ENCODE data around the gene TOMM40.
"Not testable (repeated sequence)": the region's sequence is repeated elsewhere in the genome, so short reads cannot be mapped to it uniquely, and the experiment has no call there.

Gene TOMM40

DNA sequence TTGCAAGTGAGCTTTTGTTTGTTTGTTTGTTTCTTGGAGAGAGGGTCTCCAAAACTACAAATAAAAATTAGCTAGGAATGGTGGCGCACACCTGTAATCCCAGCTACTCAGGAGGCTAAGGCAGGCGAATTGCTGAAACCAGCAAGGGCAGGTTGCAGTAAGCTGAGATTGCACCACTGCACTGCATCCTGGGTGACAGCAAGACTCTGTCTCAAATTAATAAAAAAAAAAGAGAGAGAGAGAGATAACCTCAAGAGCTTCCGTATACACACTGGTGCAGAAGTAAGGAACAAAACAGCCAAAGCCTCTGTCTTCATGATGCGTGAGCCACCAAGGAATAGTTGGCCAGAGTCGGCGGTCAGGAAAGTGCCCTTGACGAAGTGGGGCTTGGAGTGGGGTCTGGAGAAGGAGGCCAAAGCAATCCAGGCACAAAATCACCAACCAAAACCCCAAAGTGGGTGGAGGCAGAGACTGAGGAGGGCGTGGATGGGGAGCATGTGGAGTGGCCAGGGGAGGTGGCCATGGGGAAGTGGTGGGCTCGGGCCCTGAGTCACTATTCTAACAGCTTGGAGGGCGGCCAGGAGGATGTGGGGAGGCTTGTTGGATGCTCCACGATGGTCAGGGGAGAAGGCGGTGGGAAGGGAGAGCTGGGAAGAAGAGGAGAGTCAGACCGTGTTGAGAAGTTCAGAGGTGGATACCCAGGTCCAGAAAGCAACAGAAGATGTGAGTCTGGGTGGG is 21.2 kb upstream of the TOMM40 start:
- H3K4me3 ChIP-seq (ENCODE audit: low read depth, low read length): no peak overlapping the region
- DNase-seq (ENCODE audit: low read depth): peak; percentile 25

DNA sequence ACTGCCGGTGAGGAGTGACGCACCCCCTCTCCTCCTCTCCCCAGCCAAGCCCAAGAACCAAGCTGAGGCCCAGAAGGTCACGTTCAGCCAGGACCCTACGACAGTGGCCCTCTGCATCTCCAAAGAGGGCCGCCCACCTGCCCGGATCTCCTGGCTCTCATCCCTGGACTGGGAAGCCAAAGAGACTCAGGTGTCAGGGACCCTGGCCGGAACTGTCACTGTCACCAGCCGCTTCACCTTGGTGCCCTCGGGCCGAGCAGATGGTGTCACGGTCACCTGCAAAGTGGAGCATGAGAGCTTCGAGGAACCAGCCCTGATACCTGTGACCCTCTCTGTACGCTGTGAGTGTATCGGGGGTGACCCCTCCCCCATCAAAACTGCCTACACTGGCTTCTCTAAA is 19.2 kb upstream of the TOMM40 start:
- no peak overlapping the region for H3K4me3 ChIP-seq (ENCODE audit: low read depth, low read length)
- no peak for DNase-seq (ENCODE audit: low read depth)

DNA sequence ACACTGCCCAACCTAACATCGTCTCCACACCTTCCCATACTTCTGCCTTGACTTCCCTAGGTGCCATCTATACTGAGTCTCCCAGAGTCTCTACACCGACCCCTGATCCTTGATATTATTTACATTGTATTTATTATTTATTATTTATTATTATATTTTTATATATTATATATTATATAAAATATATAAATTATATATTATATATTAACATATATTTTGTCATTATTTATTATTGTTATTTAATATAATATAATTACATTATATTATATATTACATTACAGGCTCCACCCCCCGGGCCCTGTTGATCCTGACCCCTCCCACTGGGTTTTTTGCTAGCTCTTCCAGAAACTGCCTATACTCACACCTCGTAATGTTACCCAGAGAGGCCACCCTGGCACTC is 18.4 kb upstream of the TOMM40 start:
- DNase-seq (ENCODE audit: low read depth): no peak
- H3K4me3 ChIP-seq (ENCODE audit: low read depth, low read length): no peak overlapping the region

DNA sequence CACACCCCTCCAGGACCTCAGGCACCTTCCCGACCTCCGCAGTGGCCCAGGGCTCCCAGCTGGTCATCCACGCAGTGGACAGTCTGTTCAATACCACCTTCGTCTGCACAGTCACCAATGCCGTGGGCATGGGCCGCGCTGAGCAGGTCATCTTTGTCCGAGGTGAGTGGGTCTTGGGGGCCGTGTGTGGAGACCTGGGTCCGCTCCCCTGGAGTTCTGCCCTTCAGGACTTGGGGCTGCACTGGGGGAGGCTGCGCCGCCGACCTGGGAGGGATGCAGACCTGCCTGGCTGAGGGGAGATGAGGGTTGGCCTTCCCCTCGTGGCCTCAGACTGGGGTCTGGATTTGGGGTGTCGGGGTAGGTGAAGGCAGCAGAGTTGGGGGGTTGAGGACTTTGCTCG is 16.7 kb upstream of the TOMM40 start:
- H3K4me3 ChIP-seq (ENCODE audit: low read depth, low read length): no peak overlapping the region
- no peak for DNase-seq (ENCODE audit: low read depth)

DNA sequence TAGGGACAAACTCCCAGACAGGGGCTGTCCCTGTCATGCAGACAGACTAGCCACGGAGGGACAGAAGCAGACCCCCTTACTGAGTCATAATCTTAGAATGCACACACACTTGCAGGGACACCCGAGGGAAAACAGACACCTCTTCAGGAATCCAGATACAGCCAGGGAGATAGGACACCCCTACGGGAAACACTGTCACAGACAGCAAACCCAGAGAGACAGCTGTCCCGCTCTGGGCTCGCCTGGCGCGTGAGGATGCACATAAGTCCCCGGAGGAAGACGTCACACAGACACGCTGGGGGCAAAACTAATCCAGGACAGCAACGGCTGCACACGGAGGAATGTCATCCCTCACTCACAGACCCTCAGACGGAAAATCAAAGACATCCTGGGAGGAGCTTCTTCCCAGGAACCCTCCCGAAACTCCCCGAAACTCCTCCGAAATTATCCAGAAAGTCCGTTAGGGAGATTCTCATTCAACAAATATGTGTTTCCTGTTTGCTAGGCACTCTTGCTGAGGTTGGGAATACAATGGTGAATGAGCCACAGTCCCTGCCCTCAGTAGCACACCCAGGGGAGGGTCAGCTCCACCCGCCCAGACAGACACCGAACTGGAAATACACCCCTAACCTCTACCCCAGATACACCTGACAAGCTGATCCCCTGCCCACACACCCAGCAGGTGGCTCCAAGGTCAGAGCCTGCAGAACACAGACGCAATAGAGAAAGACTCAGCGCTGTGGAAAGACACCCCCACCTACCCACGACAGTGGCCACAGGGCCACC is 15.2 kb upstream of the TOMM40 start:
- no peak overlapping the region for H3K4me3 ChIP-seq (ENCODE audit: low read depth, low read length)
- DNase-seq (ENCODE audit: low read depth): no peak

DNA sequence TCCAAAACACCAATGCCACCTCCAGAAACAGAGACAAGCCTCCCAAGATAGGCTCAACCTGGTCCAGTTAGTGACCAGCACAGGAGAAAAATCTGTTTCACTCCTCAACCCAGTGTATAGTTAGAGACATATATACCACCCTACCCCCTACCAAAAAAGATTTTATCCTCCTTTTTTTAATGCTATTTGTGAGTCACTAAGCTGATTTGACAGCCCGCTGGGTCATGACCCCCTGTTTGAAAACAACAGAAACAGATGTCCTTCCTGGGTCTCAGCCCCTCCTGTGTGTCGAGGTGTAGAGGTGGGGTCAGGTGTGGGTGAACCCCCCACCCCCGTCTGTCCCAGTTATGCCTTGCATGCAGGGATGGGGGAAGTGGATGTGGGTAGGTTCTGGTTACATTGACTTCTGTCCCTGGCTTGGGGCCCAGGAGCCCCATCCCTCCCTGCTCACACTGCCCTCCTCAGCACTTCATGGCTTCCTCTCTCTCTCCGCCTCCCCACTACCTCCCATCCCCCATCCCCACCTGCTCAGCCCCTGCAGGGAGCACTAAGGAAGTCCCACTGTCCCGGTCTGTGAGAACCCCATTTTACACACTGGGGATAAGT is 14.0 kb upstream of the TOMM40 start:
- DNase-seq (ENCODE audit: low read depth): no peak
- H3K4me3 ChIP-seq (ENCODE audit: low read depth, low read length): no peak overlapping the region

DNA sequence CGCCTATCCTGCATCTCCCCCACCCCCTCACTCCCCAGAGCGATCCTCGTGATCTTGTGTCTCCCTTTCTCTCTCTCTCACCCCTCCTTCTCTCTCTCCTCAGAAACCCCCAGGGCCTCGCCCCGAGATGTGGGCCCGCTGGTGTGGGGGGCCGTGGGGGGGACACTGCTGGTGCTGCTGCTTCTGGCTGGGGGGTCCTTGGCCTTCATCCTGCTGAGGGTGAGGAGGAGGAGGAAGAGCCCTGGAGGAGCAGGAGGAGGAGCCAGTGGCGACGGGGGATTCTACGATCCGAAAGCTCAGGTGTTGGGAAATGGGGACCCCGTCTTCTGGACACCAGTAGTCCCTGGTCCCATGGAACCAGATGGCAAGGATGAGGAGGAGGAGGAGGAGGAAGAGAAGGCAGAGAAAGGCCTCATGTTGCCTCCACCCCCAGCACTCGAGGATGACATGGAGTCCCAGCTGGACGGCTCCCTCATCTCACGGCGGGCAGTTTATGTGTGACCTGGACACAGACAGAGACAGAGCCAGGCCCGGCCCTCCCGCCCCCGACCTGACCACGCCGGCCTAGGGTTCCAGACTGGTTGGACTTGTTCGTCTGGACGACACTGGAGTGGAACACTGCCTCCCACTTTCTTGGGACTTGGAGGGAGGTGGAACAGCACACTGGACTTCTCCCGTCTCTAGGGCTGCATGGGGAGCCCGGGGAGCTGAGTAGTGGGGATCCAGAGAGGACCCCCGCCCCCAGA is 12.8 kb upstream of the TOMM40 start:
- H3K4me3 ChIP-seq (ENCODE audit: low read depth, low read length): no peak overlapping the region
- no peak for DNase-seq (ENCODE audit: low read depth)

DNA sequence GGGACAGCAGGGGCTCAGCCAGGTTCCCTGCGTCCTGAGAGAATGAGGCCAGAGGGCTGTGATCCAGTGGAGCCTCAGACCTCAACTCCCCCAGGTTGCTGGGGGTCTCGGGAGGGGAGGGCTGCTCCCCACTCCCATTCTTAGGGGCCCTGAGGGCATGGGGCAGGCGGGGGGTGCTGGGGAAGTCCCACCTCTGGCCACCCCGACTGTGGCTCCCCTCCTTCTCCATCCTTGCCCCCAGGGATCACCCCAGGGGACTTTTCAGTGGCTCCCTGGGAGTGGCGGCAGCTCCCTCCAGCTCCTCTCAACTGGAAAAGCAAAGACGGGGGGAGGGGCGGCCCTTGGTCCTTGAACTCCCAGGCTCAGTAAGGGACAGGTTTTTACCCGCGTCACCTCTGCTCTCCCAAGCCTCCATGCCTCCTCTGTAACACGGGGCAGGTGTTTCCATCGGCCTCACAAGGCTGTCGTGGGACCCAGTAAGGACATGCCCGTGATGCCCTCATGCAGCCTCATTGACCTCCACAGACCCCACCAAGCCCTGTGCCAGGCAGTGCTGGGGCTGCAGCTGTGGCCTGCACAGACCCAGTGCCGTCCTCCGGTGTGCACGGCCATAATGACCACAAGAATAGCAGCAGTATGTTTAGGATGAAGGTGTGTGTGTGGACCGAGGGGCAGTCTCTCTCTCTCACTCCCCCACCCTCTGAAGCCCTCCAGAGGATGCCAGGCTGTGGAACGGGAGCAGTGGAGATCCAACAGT is 11.6 kb upstream of the TOMM40 start:
- H3K4me3 ChIP-seq (ENCODE audit: low read depth, low read length): no peak overlapping the region
- DNase-seq (ENCODE audit: low read depth): no peak

DNA sequence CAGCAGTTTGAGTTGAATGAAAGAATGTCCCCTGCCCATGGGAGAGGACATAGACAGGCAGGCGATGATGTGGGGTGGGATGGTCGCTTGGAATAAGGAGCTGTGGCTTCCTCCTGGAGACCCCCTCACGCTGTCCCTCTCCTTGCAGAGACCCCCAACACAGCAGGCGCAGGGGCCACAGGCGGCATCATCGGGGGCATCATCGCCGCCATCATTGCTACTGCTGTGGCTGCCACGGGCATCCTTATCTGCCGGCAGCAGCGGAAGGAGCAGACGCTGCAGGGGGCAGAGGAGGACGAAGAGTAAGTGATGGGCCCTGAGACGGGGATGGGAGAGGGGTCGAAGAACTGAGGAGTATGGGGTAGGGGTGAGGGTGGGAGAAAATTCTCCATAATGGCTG is 9.0 kb upstream of the TOMM40 start:
- no peak for DNase-seq (ENCODE audit: low read depth)
- H3K4me3 ChIP-seq (ENCODE audit: low read depth, low read length): no peak overlapping the region

DNA sequence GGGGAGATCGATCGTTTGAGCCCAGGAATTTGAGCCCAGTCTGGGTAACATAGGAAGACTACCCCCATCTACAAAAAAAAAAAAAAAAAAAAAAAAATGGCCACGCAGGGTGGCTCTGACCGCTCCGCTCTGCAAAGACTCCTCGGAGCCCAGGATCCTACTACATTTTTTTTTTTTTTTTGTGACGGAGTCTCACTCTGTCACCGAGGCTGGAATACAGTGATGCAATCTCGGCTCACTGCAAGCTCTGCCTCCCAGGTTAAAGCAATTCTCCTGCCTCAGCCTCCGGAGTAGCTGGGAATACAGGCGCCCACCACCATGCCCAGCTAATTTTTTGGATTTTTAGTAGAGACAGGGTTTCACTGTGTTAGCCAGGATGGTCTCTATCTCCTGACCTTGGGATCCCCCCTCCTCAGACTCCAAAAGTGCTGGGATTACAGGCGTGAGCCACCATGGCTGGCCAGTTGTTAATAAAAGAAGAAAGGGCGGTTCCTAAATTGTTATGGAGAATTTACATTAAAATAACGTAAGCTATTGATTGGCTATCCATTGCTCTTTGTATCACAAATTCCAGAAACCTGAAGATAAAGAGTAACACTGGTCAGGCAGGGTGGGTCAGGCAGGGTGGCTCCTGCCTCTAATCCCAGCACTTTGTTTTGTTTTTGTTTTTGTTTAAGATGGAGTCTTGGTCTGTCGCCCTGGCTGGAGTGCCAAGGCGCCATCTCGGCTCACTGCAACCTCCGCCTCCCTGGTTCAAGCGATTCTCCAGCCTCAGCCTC is 8.2 kb upstream of the TOMM40 start:
- not testable (repeated sequence) for DNase-seq (ENCODE audit: low read depth); H3K4me3 ChIP-seq (ENCODE audit: low read depth, low read length)

DNA sequence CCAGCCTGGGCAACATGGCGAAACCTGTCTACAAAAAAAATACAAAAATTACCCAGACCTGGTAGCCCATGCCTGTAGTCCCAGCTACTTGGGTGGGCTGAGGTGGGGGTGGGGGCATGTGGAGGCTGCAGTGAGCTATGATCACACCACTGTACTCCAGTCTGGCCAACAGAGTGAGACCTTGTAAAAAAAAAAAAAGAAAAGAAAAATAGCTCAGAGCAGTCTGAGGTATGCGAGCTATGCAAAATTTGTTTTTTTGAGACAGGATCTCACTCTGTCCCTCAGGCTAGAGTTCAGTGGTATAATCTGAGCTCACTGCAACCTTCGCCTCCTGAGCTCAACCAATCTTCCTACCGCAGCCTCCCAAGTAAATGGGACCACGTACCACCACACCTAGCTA is 7.1 kb upstream of the TOMM40 start:
- H3K4me3 ChIP-seq (ENCODE audit: low read depth, low read length): no peak overlapping the region
- no peak for DNase-seq (ENCODE audit: low read depth)

DNA sequence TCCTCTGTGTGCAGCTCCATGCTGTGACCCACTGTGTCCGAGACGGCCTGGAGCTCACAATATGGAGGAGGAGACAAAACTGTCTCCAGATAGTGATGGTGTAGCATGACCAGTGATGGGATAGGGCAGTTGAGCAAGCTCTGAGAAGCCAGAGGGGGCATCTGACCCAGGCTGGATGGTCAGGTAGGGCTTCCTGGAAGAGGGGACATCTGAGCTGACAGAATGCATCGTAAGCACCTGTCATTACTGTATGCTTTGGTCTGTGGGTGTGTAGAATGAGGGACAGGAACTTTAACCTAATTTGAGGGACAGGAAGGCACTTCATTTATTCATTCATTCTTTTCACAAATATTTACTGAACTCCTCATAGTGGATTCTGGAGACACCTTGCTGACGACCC is 6.5 kb upstream of the TOMM40 start:
- no peak overlapping the region for H3K4me3 ChIP-seq (ENCODE audit: low read depth, low read length)
- no peak for DNase-seq (ENCODE audit: low read depth)

DNA sequence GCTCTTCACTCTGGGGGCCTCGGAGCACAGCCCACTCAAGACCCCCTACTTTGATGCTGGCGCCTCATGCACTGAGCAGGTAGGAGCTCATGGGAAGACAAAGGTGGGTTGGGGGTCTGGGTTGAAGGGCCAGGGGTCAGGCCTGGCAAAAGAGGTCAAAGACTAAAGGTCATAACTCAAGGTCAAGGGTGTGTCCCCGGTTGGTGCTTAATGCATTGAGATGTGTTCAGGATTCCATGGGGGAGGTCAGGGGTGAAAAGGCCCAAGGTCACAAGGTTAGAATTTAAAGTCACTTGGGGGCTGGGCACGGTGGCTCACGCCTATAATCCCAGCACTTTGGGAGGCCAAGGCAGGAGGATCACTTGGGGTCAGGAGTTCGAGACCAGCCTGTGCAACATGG is 4.9 kb upstream of the TOMM40 start:
- DNase-seq (ENCODE audit: low read depth): no peak
- no peak overlapping the region for H3K4me3 ChIP-seq (ENCODE audit: low read depth, low read length)

DNA sequence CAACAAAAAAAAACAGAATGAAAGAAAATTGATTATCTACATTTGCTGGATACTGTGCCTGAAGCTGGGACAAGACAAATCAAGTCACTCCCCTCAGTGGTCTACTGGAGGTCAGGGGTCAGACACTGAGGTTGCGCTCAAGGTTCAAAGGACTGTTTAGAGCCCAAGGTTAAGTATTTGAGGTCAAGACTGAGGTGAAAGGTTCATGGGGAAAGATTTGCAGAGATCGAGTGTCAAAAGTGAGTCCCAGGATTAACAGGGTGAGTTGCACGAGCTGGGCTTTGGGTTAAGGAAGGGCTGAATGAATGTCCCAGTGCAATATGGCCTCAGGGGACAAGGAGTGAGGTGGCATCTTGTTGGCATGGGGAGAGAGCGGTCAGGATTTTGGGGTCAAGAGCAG is 3.4 kb upstream of the TOMM40 start:
- H3K4me3 ChIP-seq (ENCODE audit: low read depth, low read length): no peak overlapping the region
- DNase-seq (ENCODE audit: low read depth): no peak

DNA sequence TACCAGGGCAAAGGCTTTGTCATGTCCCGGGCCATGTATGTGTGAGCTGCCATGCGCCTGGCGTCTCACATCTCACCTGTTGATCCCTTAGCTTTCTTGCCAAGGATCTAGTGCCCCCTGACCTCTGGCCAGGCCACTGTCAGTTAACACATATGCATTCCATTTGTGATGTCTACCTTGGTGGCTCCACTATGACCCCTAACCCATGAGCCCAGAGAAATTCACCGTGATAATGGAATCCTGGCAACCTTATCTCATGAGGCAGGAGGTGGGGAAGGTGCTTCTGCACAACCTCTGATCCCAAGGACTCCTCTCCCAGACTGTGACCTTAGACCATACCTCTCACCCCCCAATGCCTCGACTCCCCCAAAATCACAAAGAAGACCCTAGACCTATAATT is 2.7 kb upstream of the TOMM40 start:
- DNase-seq (ENCODE audit: low read depth); H3K4me3 ChIP-seq (ENCODE audit: low read depth, low read length): not testable (repeated sequence)

DNA sequence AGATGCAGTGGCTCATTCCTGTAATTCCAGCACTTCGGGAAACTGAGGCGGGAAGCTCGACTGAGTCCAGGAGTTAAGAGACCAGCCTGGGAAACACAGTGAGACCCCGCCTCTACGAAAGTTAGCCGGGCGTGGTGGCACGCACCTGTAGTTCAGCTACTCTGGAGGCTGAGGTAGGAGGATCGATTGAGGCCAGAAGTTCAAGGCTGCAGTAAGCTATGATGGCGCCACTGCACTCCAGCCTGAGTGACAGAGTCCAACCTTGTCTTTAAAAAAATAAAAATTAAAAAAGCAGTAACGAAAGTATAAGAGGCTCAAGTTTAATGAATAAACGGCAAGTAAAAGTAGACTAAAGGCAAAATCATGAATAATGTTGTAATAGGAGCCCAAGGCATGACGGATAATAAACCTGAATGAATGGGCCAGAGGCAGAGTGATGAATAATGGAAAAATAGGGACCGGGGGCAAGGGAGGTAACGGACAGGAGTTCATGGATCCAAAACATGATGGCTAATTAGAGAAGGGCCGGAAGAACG is 1.2 kb upstream of the TOMM40 start:
- DNase-seq (ENCODE audit: low read depth): no peak
- H3K4me3 ChIP-seq (ENCODE audit: low read depth, low read length): peak overlapping the region; percentile 51

DNA sequence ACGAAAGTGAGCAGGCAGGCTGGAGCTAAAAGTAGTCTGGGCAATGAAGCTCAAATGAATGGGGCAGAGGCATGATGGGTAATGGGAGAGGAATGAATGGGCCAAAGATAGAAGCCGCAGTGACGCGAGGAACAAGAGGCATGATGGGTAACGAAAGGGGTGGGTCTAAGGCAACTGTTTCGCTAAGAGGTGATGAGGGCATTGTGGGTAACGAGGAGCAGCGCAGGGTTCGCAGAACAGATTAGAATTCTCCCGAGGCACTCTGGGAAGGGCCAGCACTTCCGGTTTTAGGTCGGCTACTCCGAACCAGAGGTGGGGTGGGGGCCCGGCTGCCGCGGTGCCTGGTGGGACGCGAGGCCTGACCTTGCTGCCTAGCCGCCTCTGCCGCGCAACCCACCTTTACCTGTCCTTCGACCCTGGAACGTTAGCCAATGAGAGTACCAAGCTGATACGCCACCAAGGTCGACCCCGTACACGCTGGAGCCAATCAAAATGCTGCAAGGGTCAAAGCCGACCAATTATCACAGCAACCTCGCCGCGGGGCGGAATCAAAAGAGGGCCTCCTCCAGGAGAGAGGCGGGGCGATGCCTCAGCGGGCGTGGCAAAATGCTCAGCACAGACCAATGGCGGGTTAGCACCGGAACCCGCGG is 563 bp upstream of the TOMM40 start:
- DNase-seq (ENCODE audit: low read depth): peak; percentile 99
- H3K4me3 ChIP-seq (ENCODE audit: low read depth, low read length): peak overlapping the region; percentile 51

DNA sequence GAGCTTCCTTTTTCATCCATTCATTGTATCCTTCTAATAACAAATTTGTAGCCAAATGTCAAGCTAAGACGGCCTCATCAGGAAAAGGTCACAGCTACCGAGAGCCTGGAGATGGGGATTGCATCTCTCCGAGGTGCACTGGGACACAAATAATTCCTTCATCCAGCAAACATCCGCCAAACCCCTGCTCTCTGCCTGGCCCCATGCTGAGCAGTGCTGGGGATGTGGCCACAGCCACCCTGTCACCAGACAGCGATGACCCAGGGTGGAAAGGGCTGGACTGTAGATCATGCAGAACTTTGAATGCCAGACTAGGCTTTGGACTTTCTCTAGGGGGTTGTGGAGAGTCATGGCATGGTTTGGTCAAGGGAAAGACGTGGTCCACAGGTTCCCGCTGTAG is 1.9 kb downstream of the TOMM40 start:
- no peak for DNase-seq (ENCODE audit: low read depth)
- no peak overlapping the region for H3K4me3 ChIP-seq (ENCODE audit: low read depth, low read length)
